Duodenal mucosa (tissue), 2 donors: ENCODE data around the gene SLC5A6.
"Not testable (repeated sequence)": the region's sequence is repeated elsewhere in the genome, so short reads cannot be mapped to it uniquely, and the experiment has no call there.

Experiments used
- H3K27ac ChIP-seq: one replicate; pipeline ENCODE4 v1.7.0; 2013; ENCODE audit warnings: low read depth, low read length
- H3K27me3 ChIP-seq, 2 donors: one replicate each; pipeline ENCODE4 v1.7.0; 2013; ENCODE audit warnings: low read length in 2 of 2, control low read depth in 1 of 2; ENCODE audit not compliant: insufficient read depth in 2 of 2, control insufficient read depth in 1 of 2
- H3K36me3 ChIP-seq, 2 donors: one replicate each; pipeline ENCODE4 v1.7.0; 2013; ENCODE audit warnings: low read length in 2 of 2, control low read depth in 1 of 2; ENCODE audit not compliant: insufficient read depth in 2 of 2, control insufficient read depth in 1 of 2
- H3K4me1 ChIP-seq, 2 donors: one replicate each; pipeline ENCODE4 v1.7.0; 2013; ENCODE audit warnings: low read length in 2 of 2, control low read depth in 1 of 2; ENCODE audit not compliant: insufficient read depth in 2 of 2, control insufficient read depth in 1 of 2
- H3K4me3 ChIP-seq, 2 donors: one replicate each; pipeline ENCODE4 v1.7.0; 2013; ENCODE audit warnings: low read length in 2 of 2, low read depth in 1 of 2
- H3K9ac ChIP-seq, 2 donors: one replicate each; pipeline ENCODE4 v1.7.0; 2013; ENCODE audit warnings: low read length in 2 of 2, low read depth in 1 of 2
- H3K9me3 ChIP-seq, 2 donors: one replicate each; pipeline ENCODE4 v1.7.0; 2013; ENCODE audit warnings: low read length in 2 of 2, control low read depth in 1 of 2; ENCODE audit not compliant: control insufficient read depth in 1 of 2

Gene SLC5A6

DNA sequence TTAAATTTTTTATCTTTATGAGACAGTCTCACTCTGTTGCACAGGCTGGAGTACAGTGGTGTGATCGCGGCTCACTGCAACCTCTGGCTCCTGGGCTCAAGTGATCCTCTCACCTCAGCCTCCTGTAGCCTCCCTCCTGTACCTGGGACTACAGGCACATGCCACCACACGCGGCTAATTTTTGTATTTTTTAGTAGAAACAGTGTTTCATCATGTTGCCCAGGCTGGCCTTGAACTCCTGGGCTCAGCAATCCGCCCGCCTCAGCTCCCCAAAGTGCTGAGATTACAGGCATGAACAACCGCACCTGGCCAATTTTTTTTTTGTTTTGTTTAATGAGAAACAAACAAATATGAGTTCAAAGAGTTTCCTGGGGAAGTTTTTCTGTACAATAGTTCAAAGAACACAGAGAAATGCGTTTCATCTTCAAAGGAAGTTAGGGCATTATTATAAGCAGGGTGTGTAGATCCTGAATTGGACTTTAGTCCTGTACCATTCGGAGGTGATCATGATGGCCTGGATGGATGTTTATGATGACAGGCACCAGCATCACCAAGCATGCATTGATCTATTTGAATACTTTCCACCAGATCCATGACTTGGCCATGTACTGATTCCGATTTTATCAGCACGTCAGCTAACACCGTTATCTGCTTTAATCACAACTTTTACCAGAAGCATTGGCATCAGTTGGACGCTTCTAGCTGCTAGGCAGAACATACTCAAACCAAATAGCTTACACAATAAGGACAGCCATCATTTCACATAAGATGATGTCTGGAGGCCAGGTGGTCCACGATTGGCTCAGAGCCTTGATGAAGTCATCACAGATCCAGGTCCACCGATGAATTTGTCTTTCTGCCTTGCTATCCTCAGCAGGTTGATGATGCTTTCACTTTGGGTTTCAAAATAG lies 34.4 kb downstream of the SLC5A6 start:
- no peaks in the 10 kb centered on the region for H3K36me3 ChIP-seq
- no peaks in the 10 kb centered on the region for H3K9me3 ChIP-seq
- no peak overlapping the region for H3K4me3 ChIP-seq
- H3K27me3 ChIP-seq = no peaks in the 10 kb centered on the region
- H3K27ac ChIP-seq = no peak overlapping the region
- H3K9ac ChIP-seq = no peak overlapping the region
- H3K4me1 ChIP-seq = no peaks in the 10 kb centered on the region

- H3K27me3 ChIP-seq, H3K36me3 ChIP-seq, H3K27ac ChIP-seq, H3K9me3 ChIP-seq, H3K4me1 ChIP-seq, H3K4me3 ChIP-seq, H3K9ac ChIP-seq: not testable (repeated sequence)
Observed at GRCh38 chr2:27175781-27176180, 36.3 kb downstream of the SLC5A6 start.

- H3K27me3 ChIP-seq = no peaks in the 10 kb centered on the region
- H3K9me3 ChIP-seq = no peaks in the 10 kb centered on the region
- no peak overlapping the region for H3K4me3 ChIP-seq
- H3K27ac ChIP-seq = no peak overlapping the region
- peaks cover 2 to 8% of the 10 kb centered on the region in 2 donors for H3K4me1 ChIP-seq
- no peaks in the 10 kb centered on the region for H3K36me3 ChIP-seq
- H3K9ac ChIP-seq = no peak overlapping the region
Observed at GRCh38 chr2:27175330-27175729, 36.7 kb downstream of the SLC5A6 start.

- H3K9ac ChIP-seq = no peak overlapping the region
- no peak overlapping the region for H3K4me3 ChIP-seq
- H3K27ac ChIP-seq = no peak overlapping the region
- H3K36me3 ChIP-seq = no peaks in the 10 kb centered on the region
- peaks cover 3 to 13% of the 10 kb centered on the region in 2 donors for H3K4me1 ChIP-seq
- H3K9me3 ChIP-seq = no peaks in the 10 kb centered on the region
- H3K27me3 ChIP-seq = no peaks in the 10 kb centered on the region
Observed at GRCh38 chr2:27174638-27175037, 37.4 kb downstream of the SLC5A6 start.

DNA sequence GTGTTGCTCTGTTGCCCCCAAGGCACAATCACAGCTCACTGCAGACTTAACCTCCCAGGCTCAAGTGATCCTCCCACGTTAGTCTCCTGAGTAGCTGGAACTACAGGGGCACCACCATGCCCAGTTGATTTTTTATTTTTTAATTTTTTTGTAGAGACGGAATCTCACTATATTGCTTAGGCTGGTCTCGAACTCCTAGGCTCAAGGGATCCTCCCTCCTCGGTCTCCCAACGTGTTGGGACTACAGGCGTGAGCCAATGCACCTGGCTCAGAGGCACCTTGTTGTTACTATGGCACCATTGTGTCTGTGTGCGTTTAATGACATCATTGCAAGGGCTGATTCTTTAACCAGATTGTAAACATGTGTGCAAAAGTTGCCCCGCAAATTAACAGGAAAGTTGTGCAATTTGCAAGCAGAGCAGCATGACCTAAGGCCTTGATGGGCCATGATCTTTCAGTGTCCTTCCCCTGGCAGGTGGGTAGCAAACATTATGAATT lies 40.7 kb downstream of the SLC5A6 start:
- Histone ChIP-seq H3K9me3 (no peaks in the 10 kb centered on the region), H3K4me1 (peaks cover 3 to 13% of the 10 kb centered on the region in 2 donors), H3K27ac (no peak overlapping the region), H3K4me3 (no peak overlapping the region), H3K27me3 (no peaks in the 10 kb centered on the region), H3K36me3 (no peaks in the 10 kb centered on the region), H3K9ac (no peak overlapping the region)

DNA sequence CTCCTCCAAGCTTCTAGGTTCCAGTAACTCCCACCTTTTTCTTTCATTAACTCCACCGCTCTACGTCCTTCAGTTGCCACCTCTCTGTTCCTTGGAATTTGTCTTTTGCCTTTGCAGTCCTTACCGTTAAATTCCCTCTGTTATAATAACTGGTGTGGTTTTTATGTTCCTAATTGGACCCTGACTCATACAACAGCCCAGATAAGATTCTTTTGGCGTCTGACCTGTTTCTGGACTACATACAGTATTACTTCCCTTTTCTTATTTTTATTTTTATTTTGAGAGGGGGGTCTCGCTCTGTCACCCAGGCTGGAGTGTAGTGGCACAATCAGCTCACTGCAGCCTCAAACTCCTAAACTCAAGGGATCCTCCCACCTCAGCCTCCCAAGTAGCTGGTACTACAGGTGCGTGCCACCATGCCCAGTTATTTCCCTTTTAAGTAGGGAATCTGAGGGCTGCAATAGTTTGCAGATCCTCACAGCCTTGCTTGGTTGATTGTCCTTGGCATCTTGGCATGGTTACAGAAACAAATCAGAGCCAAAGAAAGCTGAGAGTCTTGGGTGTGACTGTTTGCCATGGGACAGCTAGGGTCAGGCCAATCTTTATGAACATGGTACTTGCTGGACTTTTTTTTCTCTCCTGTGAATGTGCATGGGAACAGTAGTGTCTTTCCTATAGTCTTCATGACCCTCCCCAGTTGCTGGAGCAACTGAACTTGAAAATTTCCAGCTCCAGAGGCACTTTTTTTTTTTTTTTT lies 41.3 kb downstream of the SLC5A6 start:
- Histone ChIP-seq H3K4me3 (peak overlapping the region; percentile 7 to 54), H3K27me3 (no peaks in the 10 kb centered on the region), H3K4me1 (peaks cover 3 to 13% of the 10 kb centered on the region in 2 donors), H3K9me3 (no peaks in the 10 kb centered on the region), H3K36me3 (no peaks in the 10 kb centered on the region), H3K9ac (no peak overlapping the region), H3K27ac (no peak overlapping the region)

GRCh38 chr2:27164960-27165763 lies 46.9 kb downstream of the SLC5A6 start:
- H3K9me3 ChIP-seq = no peaks in the 10 kb centered on the region
- peaks cover 6 to 7% of the 10 kb centered on the region in 2 donors for H3K4me1 ChIP-seq
- no peaks in the 10 kb centered on the region for H3K36me3 ChIP-seq
- H3K27ac ChIP-seq = no peak overlapping the region
- no peak overlapping the region for H3K9ac ChIP-seq
- H3K27me3 ChIP-seq = no peaks in the 10 kb centered on the region
- no peak overlapping the region for H3K4me3 ChIP-seq

DNA sequence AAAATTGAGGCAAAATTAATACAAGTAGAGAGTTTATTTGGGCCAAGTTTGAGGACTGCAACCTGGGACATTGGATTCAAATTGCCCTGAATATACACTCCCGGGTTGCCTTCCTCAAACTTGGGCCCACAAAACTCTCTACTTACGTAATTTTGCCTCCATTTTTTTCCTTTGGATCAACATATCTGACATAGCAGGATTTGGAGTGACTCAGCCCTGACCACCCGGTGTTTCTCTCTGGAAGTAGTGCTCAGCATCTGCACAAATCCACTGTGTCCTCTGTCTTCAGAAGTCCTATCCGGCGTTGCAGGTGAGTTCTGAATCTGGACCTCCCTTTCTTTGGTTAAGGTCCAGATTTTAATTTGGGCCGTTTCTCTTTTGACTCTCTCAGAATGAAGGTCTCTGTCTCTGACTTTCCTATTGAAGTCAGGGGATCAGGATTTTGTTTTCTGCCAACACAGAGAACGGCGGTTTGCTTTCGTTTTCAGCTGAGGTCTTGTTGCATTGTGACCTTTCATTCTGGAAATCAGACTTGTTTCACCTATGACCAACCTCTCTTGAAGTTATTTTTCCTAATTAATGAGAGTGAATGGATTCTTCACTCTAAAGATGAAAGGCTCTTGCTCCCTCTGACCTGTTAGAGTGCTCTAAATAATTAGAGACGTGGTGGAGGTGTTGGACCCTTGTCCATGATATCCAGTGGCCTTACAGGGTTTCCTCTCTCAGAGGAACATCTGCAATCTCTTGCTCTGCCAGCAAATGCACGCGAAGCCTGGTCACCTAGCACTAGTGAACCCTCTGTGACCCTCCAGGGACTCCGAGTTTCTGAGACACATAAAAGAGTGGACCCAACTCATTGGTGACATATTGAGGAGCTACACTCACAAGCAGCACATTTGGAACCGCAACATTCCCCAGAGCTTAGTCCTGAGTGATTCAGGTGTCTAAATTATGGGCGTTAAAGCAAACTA lies 49.6 kb downstream of the SLC5A6 start:
- Histone ChIP-seq H3K4me1 (peaks cover 3 to 6% of the 10 kb centered on the region in 2 donors), H3K9me3 (no peaks in the 10 kb centered on the region), H3K4me3 (peak overlapping the region; percentile 53 to 58), H3K9ac (peak overlapping the region in 1 of 2 donors; percentile 24), H3K27ac (no peak overlapping the region), H3K27me3 (no peaks in the 10 kb centered on the region), H3K36me3 (no peaks in the 10 kb centered on the region)

DNA sequence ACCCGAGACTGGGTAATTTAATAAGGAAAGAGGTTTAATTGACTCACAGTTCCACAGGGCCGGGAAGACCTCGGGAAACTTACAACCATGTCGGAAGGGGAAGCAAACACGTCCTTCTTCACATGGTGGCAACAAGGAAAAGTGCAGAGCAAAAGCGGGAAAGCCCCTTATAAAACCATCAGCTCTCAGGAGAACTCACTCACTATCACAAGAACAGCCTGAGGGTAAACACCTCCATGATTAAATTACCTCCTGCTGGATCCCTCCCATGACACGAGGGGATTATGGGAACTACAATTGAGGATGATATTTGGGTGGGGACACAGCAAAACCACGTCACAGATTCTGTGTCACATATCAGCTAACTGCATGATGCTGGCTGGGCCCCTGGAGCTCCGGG lies 51.9 kb downstream of the SLC5A6 start:
- H3K4me3 ChIP-seq = no peak overlapping the region
- no peak overlapping the region for H3K27ac ChIP-seq
- peaks cover 3 to 6% of the 10 kb centered on the region in 2 donors for H3K4me1 ChIP-seq
- no peaks in the 10 kb centered on the region for H3K36me3 ChIP-seq
- H3K9me3 ChIP-seq = no peaks in the 10 kb centered on the region
- H3K9ac ChIP-seq = no peak overlapping the region
- H3K27me3 ChIP-seq = no peaks in the 10 kb centered on the region
